Liver (tissue), 3 donors: Measurements from ENCODE around the gene ZNF429.
"Not testable (repeated sequence)": the region's sequence is repeated elsewhere in the genome, so short reads cannot be mapped to it uniquely, and the experiment has no call there.

Experiments
- ATF3 ChIP-seq: IDR thresholded peaks from 2 replicates; pipeline ENCODE4 v1.6.1; 2016; ENCODE audit warnings: antibody characterized with exemption
- CTCF ChIP-seq: fragments of 150-350 bp; IDR thresholded peaks from 2 replicates; pipeline ENCODE4 v1.5.1; 2017; ENCODE audit warnings: improper control_type of control experiment, low read depth, low read length; ENCODE audit not compliant: missing input control
- GABPA ChIP-seq, 2 donors: IDR thresholded peaks in 1 of 2; conservative IDR thresholded peaks in 1 of 2; 2 replicates each; pipeline ENCODE4 v1.6.1; 2016; ENCODE audit warnings: antibody characterized with exemption in 2 of 2, mild to moderate bottlenecking in 1 of 2, moderate library complexity in 1 of 2
- ZBTB33 ChIP-seq: IDR thresholded peaks from 2 replicates; pipeline ENCODE4 v1.6.1; 2016; ENCODE audit warnings: antibody characterized with exemption
- donor health status: healthy.
- donor health status: healthy.

- not testable (repeated sequence) for TF ChIP-seq CTCF; GABPA (IDR thresholded peaks at IDR 0.05 in 1 of 2, conservative IDR thresholded peaks at IDR 0.05 in 1 of 2); ZBTB33; ATF3
These were observed 7.2 kb downstream of the ZNF429 start for GRCh38 chr19:21512609-21513008.
